CD8-positive, alpha-beta memory T cell (primary cell): ENCODE measurements around the gene ALG12. TPM values are rescaled to one million over a fixed set of nuclear protein-coding genes. Genes with fewer than 3 reads are reported as not detected.

ENCODE experiments used
- CTCF ChIA-PET: fragments of 350-600 bp; sonication (Branson Sonifier 250); formaldehyde crosslinking; loops from one replicate; lab custom pipeline; 2021; ENCODE audit warnings: antibody characterized with exemption; lab: Charles Lee
- POLR2A ChIA-PET: fragments of 350-600 bp; sonication (Branson Sonifier 250); formaldehyde crosslinking; loops from one replicate; lab custom pipeline; 2021; ENCODE audit warnings: antibody characterized with exemption; lab: Charles Lee
- DNase-seq, 5 donors: peaks; one replicate each; pipeline versions ENCODE4 v3.0.0 to v3.0.0-alpha.2; 2020 to 2022; ENCODE audit warnings: mixed read lengths in 1 of 5
- H3K27ac ChIP-seq: one replicate; pipeline ENCODE4 v1.7.0; 2013; ENCODE audit warnings: low read depth, mild to moderate bottlenecking, low read length, moderate library complexity
- H3K27me3 ChIP-seq: 2 replicates; pipeline ENCODE4 v1.7.0; 2013; ENCODE audit warnings: low read length, mild to moderate bottlenecking; ENCODE audit not compliant: insufficient read depth, poor library complexity, severe bottlenecking
- H3K36me3 ChIP-seq: 2 replicates; pipeline ENCODE4 v1.7.0; 2013; ENCODE audit warnings: mild to moderate bottlenecking, low read length, moderate library complexity; ENCODE audit not compliant: insufficient read depth
- H3K4me1 ChIP-seq: 2 replicates; pipeline ENCODE4 v1.7.0; 2013; ENCODE audit warnings: mild to moderate bottlenecking, low read length, moderate library complexity; ENCODE audit not compliant: insufficient read depth
- H3K4me3 ChIP-seq: 2 replicates; pipeline ENCODE4 v1.7.0; 2013; ENCODE audit warnings: mild to moderate bottlenecking, low read length
- H3K9me3 ChIP-seq: 2 replicates; pipeline ENCODE4 v1.7.0; 2013; ENCODE audit warnings: mild to moderate bottlenecking, low read length
- H3K27ac Mint-ChIP-seq, 8 donors: one replicate each; pipeline ENCODE4 v1.8.0; 2020 to 2021; ENCODE audit warnings: mixed read lengths in 8 of 8, mild to moderate bottlenecking in 6 of 8, inconsistent platforms in 3 of 8, moderate library complexity in 3 of 8
- H3K27me3 Mint-ChIP-seq, 2 donors: one replicate each; pipeline ENCODE4 v1.8.0; 2020 to 2021; ENCODE audit warnings: mixed read lengths in 2 of 2, mild to moderate bottlenecking in 1 of 2, moderate library complexity in 1 of 2
- H3K36me3 Mint-ChIP-seq, 3 donors: one replicate each; pipeline ENCODE4 v1.8.0; 2020 to 2021; ENCODE audit warnings: mixed read lengths in 3 of 3, inconsistent platforms in 1 of 3, mild to moderate bottlenecking in 1 of 3
- H3K4me1 Mint-ChIP-seq, 3 donors: one replicate each; pipeline ENCODE4 v1.8.0; 2020 to 2021; ENCODE audit warnings: mixed read lengths in 3 of 3, inconsistent platforms in 1 of 3, mild to moderate bottlenecking in 1 of 3
- H3K4me3 Mint-ChIP-seq, 7 donors: one replicate each; pipeline ENCODE4 v1.8.0; 2020 to 2021; ENCODE audit warnings: mixed read lengths in 7 of 7, mild to moderate bottlenecking in 6 of 7, moderate library complexity in 4 of 7, inconsistent platforms in 2 of 7
- H3K9me3 Mint-ChIP-seq, 5 donors: one replicate each; pipeline ENCODE4 v1.8.0; 2020 to 2022; ENCODE audit warnings: mixed read lengths in 5 of 5, mild to moderate bottlenecking in 3 of 5, moderate library complexity in 2 of 5, inconsistent platforms in 1 of 5
- polyA plus RNA-seq: library from polyadenylated mRNA; unstranded; fragments of 300-500 nt; fragmentation: Illumina TruSeq; gene quantifications from one replicate; pipeline ENCODE4 v1.2.3, GENCODE V29; 2021
- total RNA-seq, 2 experiments: library from RNA; stranded (reverse); gene quantifications; one replicate each; pipeline ENCODE4 v1.2.3, GENCODE V29; 2021

Gene ALG12
- total and polyA plus RNA-seq, 3 experiments from 2014 or later = 21.0 to 21.8 (median 21.0) TPM

GRCh38 chr22:49922926-49923325 is 4.7 kb upstream of the ALG12 start:
- ChIA-PET POLR2A (no interaction called here), CTCF (no interaction called here)
- Mint-ChIP-seq H3K4me1 (peaks cover 26 to 47% (median 30%) of the 10 kb centered on the region in 3 donors), H3K9me3 (no peaks in the 10 kb centered on the region), H3K4me3 (peak overlapping the region in 1 of 7 donors; percentile 76), H3K27me3 (no peaks in the 10 kb centered on the region), H3K36me3 (peaks cover 0 to 16% (median 3%) of the 10 kb centered on the region in 3 donors), H3K27ac (peak overlapping the region in 2 of 8 donors; percentile 78 to 93)
- Histone ChIP-seq H3K27ac (no peak overlapping the region), H3K9me3 (no peaks in the 10 kb centered on the region), H3K4me1 (peaks cover 22% of the 10 kb centered on the region), H3K36me3 (no peaks in the 10 kb centered on the region), H3K27me3 (no peaks in the 10 kb centered on the region), H3K4me3 (no peak overlapping the region)
- DNase-seq = no peak

- Histone ChIP-seq H3K9me3 (no peaks in the 10 kb centered on the region), H3K4me1 (peaks cover 22% of the 10 kb centered on the region), H3K36me3 (no peaks in the 10 kb centered on the region), H3K4me3 (no peak overlapping the region), H3K27ac (no peak overlapping the region), H3K27me3 (no peaks in the 10 kb centered on the region)
- CTCF ChIA-PET = no interaction called here
- peaks cover 29 to 49% (median 32%) of the 10 kb centered on the region in 3 donors for H3K4me1 Mint-ChIP-seq
- H3K27ac Mint-ChIP-seq = peak overlapping the region in 1 of 8 donors; percentile 35
- H3K4me3 Mint-ChIP-seq = peak overlapping the region in 2 of 7 donors; percentile 68 to 79
- no peaks in the 10 kb centered on the region for H3K27me3 Mint-ChIP-seq
- no peaks in the 10 kb centered on the region for H3K9me3 Mint-ChIP-seq
- H3K36me3 Mint-ChIP-seq = peaks cover 0 to 17% (median 3%) of the 10 kb centered on the region in 3 donors
- no peak for DNase-seq
- POLR2A ChIA-PET = no interaction called here
Measured at GRCh38 chr22:49922484-49922883, 4.2 kb upstream of the ALG12 start.

GRCh38 chr22:49921508-49922278 is 3.5 kb upstream of the ALG12 start:
- Histone ChIP-seq H3K4me3 (no peak overlapping the region), H3K27me3 (no peaks in the 10 kb centered on the region), H3K36me3 (no peaks in the 10 kb centered on the region), H3K4me1 (peaks cover 30% of the 10 kb centered on the region), H3K27ac (no peak overlapping the region), H3K9me3 (no peaks in the 10 kb centered on the region)
- peaks cover 0 to 17% (median 3%) of the 10 kb centered on the region in 3 donors for H3K36me3 Mint-ChIP-seq
- H3K4me3 Mint-ChIP-seq = peak overlapping the region in 2 of 7 donors; percentile 44 to 79
- H3K27ac Mint-ChIP-seq = peak overlapping the region in 2 of 8 donors; percentile 65 to 67
- no peak for DNase-seq
- no peaks in the 10 kb centered on the region for H3K27me3 Mint-ChIP-seq
- ChIA-PET CTCF (interaction anchor here (1.1 kb wide), 1 partner anchor 9 kb away, joined by 3 read pairs; no protein-coding TSS in a partner anchor), POLR2A (no interaction called here)
- peaks cover 34 to 50% (median 37%) of the 10 kb centered on the region in 3 donors for H3K4me1 Mint-ChIP-seq
- H3K9me3 Mint-ChIP-seq = no peaks in the 10 kb centered on the region

GRCh38 chr22:49920859-49921258 is 2.6 kb upstream of the ALG12 start:
- peak overlapping the region in 5 of 7 donors; percentile 18 to 61 (median 35) for H3K4me3 Mint-ChIP-seq
- Histone ChIP-seq H3K27me3 (no peaks in the 10 kb centered on the region), H3K36me3 (no peaks in the 10 kb centered on the region), H3K9me3 (no peaks in the 10 kb centered on the region), H3K4me3 (no peak overlapping the region), H3K27ac (no peak overlapping the region), H3K4me1 (peaks cover 28% of the 10 kb centered on the region)
- H3K36me3 Mint-ChIP-seq = peaks cover 0 to 17% (median 3%) of the 10 kb centered on the region in 3 donors
- POLR2A ChIA-PET = no interaction called here
- H3K9me3 Mint-ChIP-seq = no peaks in the 10 kb centered on the region
- CTCF ChIA-PET = no interaction called here
- no peaks in the 10 kb centered on the region for H3K27me3 Mint-ChIP-seq
- DNase-seq = no peak
- peak overlapping the region in 4 of 8 donors; percentile 35 to 74 (median 52) for H3K27ac Mint-ChIP-seq
- H3K4me1 Mint-ChIP-seq = peaks cover 29 to 50% (median 33%) of the 10 kb centered on the region in 3 donors

- CTCF ChIA-PET = no interaction called here
- Histone ChIP-seq H3K4me1 (peaks cover 18% of the 10 kb centered on the region), H3K4me3 (peak overlapping the region; percentile 78), H3K36me3 (no peaks in the 10 kb centered on the region), H3K9me3 (no peaks in the 10 kb centered on the region), H3K27me3 (no peaks in the 10 kb centered on the region), H3K27ac (peak overlapping the region; percentile 6)
- Mint-ChIP-seq H3K4me3 (peak overlapping the region; percentile 73 to 91 (median 83)), H3K27me3 (no peaks in the 10 kb centered on the region), H3K4me1 (peaks cover 23 to 43% (median 25%) of the 10 kb centered on the region in 3 donors), H3K9me3 (no peaks in the 10 kb centered on the region), H3K27ac (peak overlapping the region in 6 of 8 donors; percentile 26 to 77 (median 70)), H3K36me3 (peaks cover 0 to 20% (median 2%) of the 10 kb centered on the region in 3 donors)
- no peak for DNase-seq
- POLR2A ChIA-PET = interaction anchor here (0.5 to 1.7 kb wide), 3 partner anchors 64 to 131 kb away, joined by 3 to 4 read pairs (median 3); no protein-coding TSS in a partner anchor
Measured at GRCh38 chr22:49918911-49919881, 958 bp upstream of the ALG12 start.

GRCh38 chr22:49916831-49917230 is 1.4 kb downstream of the ALG12 start:
- ChIA-PET POLR2A (interaction anchor here (0.6 kb wide), 1 partner anchor 23 kb away, joined by 4 read pairs; no protein-coding TSS in a partner anchor), CTCF (interaction anchor here (1.2 to 1.8 kb wide), 2 partner anchors 91 to 149 kb away, joined by 4 read pairs; no protein-coding TSS in a partner anchor)
- no peak for DNase-seq
- Histone ChIP-seq H3K9me3 (no peaks in the 10 kb centered on the region), H3K27ac (no peak overlapping the region), H3K4me1 (peaks cover 18% of the 10 kb centered on the region), H3K4me3 (peak overlapping the region; percentile 78), H3K27me3 (no peaks in the 10 kb centered on the region), H3K36me3 (no peaks in the 10 kb centered on the region)
- Mint-ChIP-seq H3K4me3 (peak overlapping the region; percentile 85 to 95 (median 94)), H3K27me3 (no peaks in the 10 kb centered on the region), H3K36me3 (peaks cover 0 to 37% (median 0%) of the 10 kb centered on the region in 3 donors), H3K4me1 (peaks cover 22 to 33% (median 23%) of the 10 kb centered on the region in 3 donors), H3K27ac (peak overlapping the region in 7 of 8 donors; percentile 53 to 97 (median 93)), H3K9me3 (no peaks in the 10 kb centered on the region)

GRCh38 chr22:49915610-49916009 is 2.6 kb downstream of the ALG12 start:
- H3K27ac ChIP-seq = no peak overlapping the region
- H3K27me3 Mint-ChIP-seq = no peaks in the 10 kb centered on the region
- H3K36me3 Mint-ChIP-seq = peaks cover 0 to 40% (median 0%) of the 10 kb centered on the region in 3 donors
- no peaks in the 10 kb centered on the region for H3K27me3 ChIP-seq
- ChIA-PET POLR2A (no interaction called here), CTCF (interaction anchor here (1.2 to 1.8 kb wide), 3 partner anchors 90 to 148 kb away, joined by 4 to 5 read pairs (median 4); no protein-coding TSS in a partner anchor)
- no peak overlapping the region for H3K4me3 ChIP-seq
- peaks cover 18% of the 10 kb centered on the region for H3K4me1 ChIP-seq
- no peak for DNase-seq
- H3K4me3 Mint-ChIP-seq = peak overlapping the region in 3 of 7 donors; percentile 20 to 39 (median 28)
- H3K9me3 Mint-ChIP-seq = no peaks in the 10 kb centered on the region
- peaks cover 22 to 33% (median 23%) of the 10 kb centered on the region in 3 donors for H3K4me1 Mint-ChIP-seq
- H3K36me3 ChIP-seq = no peaks in the 10 kb centered on the region
- peak overlapping the region in 1 of 8 donors; percentile 94 for H3K27ac Mint-ChIP-seq
- no peaks in the 10 kb centered on the region for H3K9me3 ChIP-seq
